ENCODE results near the gene TMOD1.

DNA sequence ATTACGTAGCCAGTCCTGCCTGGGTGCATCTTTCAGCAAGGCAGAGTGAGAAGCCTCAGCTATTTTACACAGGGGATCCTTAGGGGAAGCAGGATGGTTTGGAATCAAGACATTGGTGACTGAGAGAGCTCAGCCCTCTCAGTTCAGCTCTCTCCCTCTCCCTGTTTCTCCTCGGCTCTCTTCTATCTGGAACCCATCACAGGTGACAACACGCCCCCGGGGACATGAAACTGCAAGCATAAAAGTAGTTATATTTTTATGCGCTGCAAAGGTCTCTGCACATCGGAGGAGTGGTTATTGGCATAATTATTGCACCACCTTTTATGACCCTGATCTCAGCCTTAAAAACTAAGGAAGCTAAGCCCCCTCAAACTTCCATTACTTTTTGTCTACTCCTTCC lies 14.2 kb downstream of the TMOD1 start:
- TF ChIP-seq, protein P1, sequence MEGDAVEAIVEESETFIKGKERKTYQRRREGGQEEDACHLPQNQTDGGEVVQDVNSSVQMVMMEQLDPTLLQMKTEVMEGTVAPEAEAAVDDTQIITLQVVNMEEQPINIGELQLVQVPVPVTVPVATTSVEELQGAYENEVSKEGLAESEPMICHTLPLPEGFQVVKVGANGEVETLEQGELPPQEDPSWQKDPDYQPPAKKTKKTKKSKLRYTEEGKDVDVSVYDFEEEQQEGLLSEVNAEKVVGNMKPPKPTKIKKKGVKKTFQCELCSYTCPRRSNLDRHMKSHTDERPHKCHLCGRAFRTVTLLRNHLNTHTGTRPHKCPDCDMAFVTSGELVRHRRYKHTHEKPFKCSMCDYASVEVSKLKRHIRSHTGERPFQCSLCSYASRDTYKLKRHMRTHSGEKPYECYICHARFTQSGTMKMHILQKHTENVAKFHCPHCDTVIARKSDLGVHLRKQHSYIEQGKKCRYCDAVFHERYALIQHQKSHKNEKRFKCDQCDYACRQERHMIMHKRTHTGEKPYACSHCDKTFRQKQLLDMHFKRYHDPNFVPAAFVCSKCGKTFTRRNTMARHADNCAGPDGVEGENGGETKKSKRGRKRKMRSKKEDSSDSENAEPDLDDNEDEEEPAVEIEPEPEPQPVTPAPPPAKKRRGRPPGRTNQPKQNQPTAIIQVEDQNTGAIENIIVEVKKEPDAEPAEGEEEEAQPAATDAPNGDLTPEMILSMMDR (IDR thresholded peaks at IDR 0.05) = no peak
- no peak for TF ChIP-seq POLR2A (IDR thresholded peaks at IDR 0.05)

Data from breast epithelium (tissue), 3 donors.